Trophoblast cell (in vitro differentiated cells and primary cell): ENCODE results near the gene MAML1.

Experiments used
- DNase-seq, 2 donors: peaks; one replicate each; pipeline ENCODE4 v3.0.0-alpha.2; 2016
- H2AFZ ChIP-seq: 2 replicates; pipeline ENCODE4 v1.6.1; 2013; ENCODE audit warnings: low read length, moderate library complexity, mild to moderate bottlenecking; ENCODE audit not compliant: insufficient read depth, poor library complexity
- H2AK5ac ChIP-seq: 2 replicates; pipeline ENCODE4 v1.6.1; 2013; ENCODE audit warnings: mild to moderate bottlenecking, low read length
- H2BK120ac ChIP-seq: 2 replicates; pipeline ENCODE4 v1.6.1; 2013; ENCODE audit warnings: low read length, mild to moderate bottlenecking, moderate library complexity; ENCODE audit not compliant: insufficient read depth, poor library complexity
- H2BK12ac ChIP-seq: 2 replicates; pipeline ENCODE4 v1.6.1; 2013; ENCODE audit warnings: mild to moderate bottlenecking, low read length, moderate library complexity
- H2BK5ac ChIP-seq: 2 replicates; pipeline ENCODE4 v1.6.1; 2013; ENCODE audit warnings: low read length, low read depth, moderate library complexity, mild to moderate bottlenecking; ENCODE audit not compliant: poor library complexity
- H3K14ac ChIP-seq: 2 replicates; pipeline ENCODE4 v1.6.1; 2013; ENCODE audit warnings: mild to moderate bottlenecking, low read length
- H3K18ac ChIP-seq: 2 replicates; pipeline ENCODE4 v1.6.1; 2013; ENCODE audit warnings: mild to moderate bottlenecking, low read length
- H3K23ac ChIP-seq: 2 replicates; pipeline ENCODE4 v1.6.1; 2013; ENCODE audit warnings: low read length
- H3K27ac ChIP-seq: 2 replicates; pipeline ENCODE4 v1.5.1; 2013; ENCODE audit warnings: low read depth, mild to moderate bottlenecking, inconsistent platforms, low read length, moderate library complexity
- H3K27me3 ChIP-seq: 2 replicates; pipeline ENCODE4 v1.6.1; 2013; ENCODE audit warnings: inconsistent platforms, mild to moderate bottlenecking, low read length, moderate library complexity; ENCODE audit not compliant: insufficient read depth
- H3K36me3 ChIP-seq, 2 experiments: 1 replicate in 1 of 2; 2 replicates in 1 of 2; pipeline ENCODE4 v1.6.1; 2013; ENCODE audit warnings: low read length in 2 of 2, mild to moderate bottlenecking in 2 of 2, moderate library complexity in 1 of 2; ENCODE audit not compliant: insufficient read depth in 2 of 2, control insufficient read depth in 1 of 2
- H3K4ac ChIP-seq: 2 replicates; pipeline ENCODE4 v1.6.1; 2013; ENCODE audit warnings: low read depth, mild to moderate bottlenecking, low read length, moderate library complexity
- H3K4me1 ChIP-seq, 2 experiments: 1 replicate in 1 of 2; 2 replicates in 1 of 2; pipeline ENCODE4 v1.6.1; 2013; ENCODE audit warnings: low read length in 2 of 2, mild to moderate bottlenecking in 2 of 2, moderate library complexity in 1 of 2; ENCODE audit not compliant: insufficient read depth in 2 of 2, control insufficient read depth in 1 of 2
- H3K4me2 ChIP-seq: 2 replicates; pipeline ENCODE4 v1.6.1; 2013; ENCODE audit warnings: inconsistent platforms, mild to moderate bottlenecking, low read length, moderate library complexity
- H3K4me3 ChIP-seq: 2 replicates; pipeline ENCODE4 v1.5.1; 2013; ENCODE audit warnings: mild to moderate bottlenecking, low read depth, low read length, inconsistent platforms
- H3K79me1 ChIP-seq: one replicate; pipeline ENCODE4 v1.6.1; 2013; ENCODE audit warnings: low read length
- H3K79me2 ChIP-seq: 2 replicates; pipeline ENCODE4 v1.6.1; 2013; ENCODE audit warnings: low read length, mild to moderate bottlenecking; ENCODE audit not compliant: control insufficient read depth, insufficient read depth, poor library complexity
- H3K9ac ChIP-seq: 2 replicates; pipeline ENCODE4 v1.6.1; 2013; ENCODE audit warnings: mild to moderate bottlenecking, low read length
- H3K9me3 ChIP-seq: 2 replicates; pipeline ENCODE4 v1.6.1; 2013; ENCODE audit warnings: low read depth, mild to moderate bottlenecking, control low read depth, inconsistent platforms, low read length; ENCODE audit not compliant: insufficient read depth
- H4K12ac ChIP-seq: 2 replicates; pipeline ENCODE4 v1.6.1; 2013; ENCODE audit warnings: low read depth, mild to moderate bottlenecking, low read length, moderate library complexity
- H4K8ac ChIP-seq: 2 replicates; pipeline ENCODE4 v1.6.1; 2013; ENCODE audit warnings: low read depth, mild to moderate bottlenecking, low read length, moderate library complexity
- H4K91ac ChIP-seq: one replicate; pipeline ENCODE4 v1.6.1; 2013; ENCODE audit warnings: low read depth, mild to moderate bottlenecking, low read length, moderate library complexity
- WGBS: extraction: QIAGEN DNeasy Blood & Tissue Kit; methylation state at CpG from one replicate; pipeline ENCODE4 v1.1.7; 2013; ENCODE audit warnings: missing lambda C conversion rate; ENCODE audit not compliant: insufficient read length, insufficient coverage; ENCODE audit errors: extremely low coverage; 5-methylcytosine and 5-hydroxymethylcytosine counted together

MAML1 gene

GRCh38 chr5:179755022-179755421, 22.4 kb downstream of the MAML1 start:
- Histone ChIP-seq H3K4me3 (no peak overlapping the region), H4K91ac (no peak overlapping the region), H3K9ac (no peak overlapping the region), H3K14ac (no peak overlapping the region), H2AK5ac (no peak overlapping the region), H2BK12ac (no peak overlapping the region), H3K18ac (no peak overlapping the region), H3K79me1 (no peaks in the 10 kb centered on the region), H3K4me2 (no peak overlapping the region), H3K4me1 (peaks cover 3 to 6% of the 10 kb centered on the region in 2 experiments), H3K23ac (no peak overlapping the region), H2BK5ac (no peak overlapping the region), H2BK120ac (no peak overlapping the region), H3K4ac (no peak overlapping the region), H3K27ac (no peak overlapping the region), H3K27me3 (no peaks in the 10 kb centered on the region), H4K12ac (no peak overlapping the region), H2AFZ (no peak overlapping the region), H3K9me3 (no peaks in the 10 kb centered on the region), H3K79me2 (no peaks in the 10 kb centered on the region), H4K8ac (no peak overlapping the region), H3K36me3 (peaks cover 2 to 3% of the 10 kb centered on the region in 2 experiments)
- DNase-seq, result no peak
- no CpG with 5 or more reads among the region's 2 CpGs for WGBS

GRCh38 chr5:179758955-179759354, 26.3 kb downstream of the MAML1 start:
- Histone ChIP-seq H3K14ac (no peak overlapping the region), H3K4ac (no peak overlapping the region), H2BK5ac (no peak overlapping the region), H2BK12ac (no peak overlapping the region), H2AFZ (no peak overlapping the region), H3K4me3 (no peak overlapping the region), H3K18ac (no peak overlapping the region), H4K91ac (no peak overlapping the region), H3K4me2 (no peak overlapping the region), H2AK5ac (no peak overlapping the region), H3K23ac (no peak overlapping the region), H3K27me3 (no peaks in the 10 kb centered on the region), H3K9ac (no peak overlapping the region), H2BK120ac (no peak overlapping the region), H3K36me3 (no peaks in the 10 kb centered on the region), H3K4me1 (peaks cover 8 to 24% of the 10 kb centered on the region in 2 experiments), H4K8ac (no peak overlapping the region), H3K27ac (no peak overlapping the region), H4K12ac (no peak overlapping the region), H3K79me1 (peaks cover 5% of the 10 kb centered on the region), H3K79me2 (peaks cover 2% of the 10 kb centered on the region), H3K9me3 (peaks cover 3% of the 10 kb centered on the region)
- peak; percentile 76 to 89 for DNase-seq
- no CpG with 5 or more reads among the region's 8 CpGs for WGBS

- Histone ChIP-seq H3K79me2 (peaks cover 3% of the 10 kb centered on the region), H3K18ac (no peak overlapping the region), H2BK5ac (no peak overlapping the region), H3K27ac (no peak overlapping the region), H3K4me1 (peaks cover 11 to 28% of the 10 kb centered on the region in 2 experiments), H3K23ac (no peak overlapping the region), H3K9me3 (peaks cover 3% of the 10 kb centered on the region), H3K79me1 (peaks cover 6% of the 10 kb centered on the region), H3K36me3 (no peaks in the 10 kb centered on the region), H3K27me3 (no peaks in the 10 kb centered on the region), H4K91ac (no peak overlapping the region), H4K8ac (no peak overlapping the region), H2BK120ac (no peak overlapping the region), H3K4ac (peak overlapping the region; percentile 50), H3K14ac (no peak overlapping the region), H2AK5ac (no peak overlapping the region), H2AFZ (no peak overlapping the region), H4K12ac (no peak overlapping the region), H3K4me2 (no peak overlapping the region), H3K4me3 (no peak overlapping the region), H2BK12ac (no peak overlapping the region), H3K9ac (no peak overlapping the region)
- DNase-seq, result no peak
- no CpG with 5 or more reads among the region's 9 CpGs for WGBS
Measured at GRCh38 chr5:179759581-179760551, 27.2 kb downstream of the MAML1 start.

- no peak overlapping the region for H4K12ac ChIP-seq
- peaks cover 23 to 45% of the 10 kb centered on the region in 2 experiments for H3K4me1 ChIP-seq
- H3K9me3 ChIP-seq, result peaks cover 3% of the 10 kb centered on the region
- H3K23ac ChIP-seq, result no peak overlapping the region
- no peak overlapping the region for H3K18ac ChIP-seq
- H3K36me3 ChIP-seq, result peaks cover 11 to 12% of the 10 kb centered on the region in 2 experiments
- H3K27me3 ChIP-seq, result no peaks in the 10 kb centered on the region
- no peak overlapping the region for H4K8ac ChIP-seq
- no peak overlapping the region for H3K4me2 ChIP-seq
- H2AK5ac ChIP-seq, result no peak overlapping the region
- peak overlapping the region; percentile 11 for H3K27ac ChIP-seq
- peaks cover 8% of the 10 kb centered on the region for H3K79me2 ChIP-seq
- H3K79me1 ChIP-seq, result peaks cover 18% of the 10 kb centered on the region
- DNase-seq, result no peak
- H3K4me3 ChIP-seq, result no peak overlapping the region
- no CpG with 5 or more reads among the region's 10 CpGs for WGBS
- no peak overlapping the region for H2BK5ac ChIP-seq
- H3K9ac ChIP-seq, result no peak overlapping the region
- H4K91ac ChIP-seq, result no peak overlapping the region
- H2AFZ ChIP-seq, result no peak overlapping the region
- no peak overlapping the region for H3K14ac ChIP-seq
- H2BK12ac ChIP-seq, result no peak overlapping the region
- no peak overlapping the region for H3K4ac ChIP-seq
- H2BK120ac ChIP-seq, result no peak overlapping the region
Measured at GRCh38 chr5:179762079-179762780, 29.6 kb downstream of the MAML1 start.
